K562 (cell line): Measurements from ENCODE around the gene HOXA11. TPM values are rescaled to one million over a fixed set of nuclear protein-coding genes. Genes with fewer than 3 reads are reported as not detected.

Experiments
- ATAC-seq: fragments of 200-7000 bp; cut with Tn5 transposase; 3 replicates; pipeline ENCODE4 v1.9.1; 2020; ENCODE audit warnings: moderate library complexity
- BruUV-seq: library from RNA; stranded (reverse); fragments of 400-500 nt; replicated peaks from 2 replicates; lab custom pipeline; 2021; lab: Mats Ljungman, UMichigan
- CTCF ChIA-PET: fragments of 300-600 bp; formaldehyde crosslinking; extraction: SDS; loops from one replicate; lab custom pipeline; 2021; ENCODE audit warnings: low intra/inter-chr PET ratio; lab: Yijun Ruan, JAX
- POLR2A ChIA-PET: fragments of 300-600, 350-650 bp; sonication (Branson Sonifier 250); formaldehyde crosslinking; extraction: SDS; loops from one replicate; lab custom pipeline; 2021; ENCODE audit warnings: antibody characterized with exemption, inconsistent platforms; lab: Yijun Ruan, JAX
- DNase-seq, 4 experiments: peaks; one replicate each; pipeline versions ENCODE4 v3.0.0 to v3.0.0-alpha.2; 2011 to 2018; ENCODE audit warnings: low spot score in 3 of 4, mixed read lengths in 3 of 4; ENCODE audit errors: extremely low read depth in 1 of 4
- FAIRE-seq: peaks from 2 replicates; lab custom pipeline; 2011; peaks lifted over from hg19 to GRCh38; lab: Jason Lieb, UNC
- H2AFZ ChIP-seq: 2 replicates; pipeline ENCODE4 v1.6.0; 2011; ENCODE audit warnings: low read depth, low read length, control low read depth, inconsistent platforms
- H3K27ac ChIP-seq: fragments of 200-600 bp; 3 replicates; pipeline ENCODE4 v1.8.0; 2011; ENCODE audit warnings: low read depth, mild to moderate bottlenecking, control low read depth, inconsistent platforms, low read length, moderate library complexity, mixed read lengths; ENCODE audit errors: extremely low read depth
- H3K27me3 ChIP-seq, 2 experiments: fragments of 300-600 bp in 1 of 2; 2 replicates in 1 of 2; 3 replicates in 1 of 2; pipeline versions ENCODE4 v1.6.0 to v1.8.0; 2011; ENCODE audit warnings: inconsistent platforms in 2 of 2, low read length in 2 of 2, mild to moderate bottlenecking in 1 of 2, mixed read lengths in 1 of 2, moderate library complexity in 1 of 2; ENCODE audit not compliant: control insufficient read depth in 2 of 2, insufficient read depth in 2 of 2
- H3K36me3 ChIP-seq: fragments of 300-600 bp; 3 replicates; pipeline ENCODE4 v1.8.0; 2011; ENCODE audit warnings: mild to moderate bottlenecking, low read length, inconsistent platforms; ENCODE audit not compliant: control insufficient read depth, insufficient read depth
- H3K4me1 ChIP-seq, 2 experiments: fragments of 200-600 bp in 1 of 2; replicated peaks in 1 of 2; 2 replicates in 1 of 2; 3 replicates in 1 of 2; pipeline versions ENCODE4 v1.5.1 to v1.8.0; 2011; ENCODE audit warnings: inconsistent platforms in 2 of 2, low read length in 2 of 2, mild to moderate bottlenecking in 1 of 2, mixed read lengths in 1 of 2, moderate library complexity in 1 of 2; ENCODE audit not compliant: control insufficient read depth in 2 of 2, insufficient read depth in 2 of 2
- H3K4me2 ChIP-seq: 2 replicates; pipeline ENCODE4 v1.6.1; 2011; ENCODE audit warnings: low read length, control low read depth, inconsistent platforms, mixed read lengths; ENCODE audit not compliant: insufficient read depth
- H3K4me3 ChIP-seq: fragments of 200-600 bp; sonication (generic), shearing (Covaris generic); 2 replicates; pipeline ENCODE4 v1.5.1; 2016; ENCODE audit warnings: control low read depth, inconsistent platforms
- H3K79me2 ChIP-seq: fragments of 200-600 bp; 3 replicates; pipeline ENCODE4 v1.8.0; 2011; ENCODE audit warnings: low read length, inconsistent platforms; ENCODE audit not compliant: control insufficient read depth, insufficient read depth
- H3K9ac ChIP-seq, 2 experiments: 2 replicates each; pipeline versions ENCODE4 v1.6.0 to v1.6.1; 2011; ENCODE audit warnings: low read depth in 2 of 2, low read length in 2 of 2, control low read depth in 1 of 2, inconsistent platforms in 1 of 2, mild to moderate bottlenecking in 1 of 2, mixed read lengths in 1 of 2; ENCODE audit not compliant: insufficient read depth in 1 of 2
- H3K9me1 ChIP-seq: one replicate; pipeline ENCODE4 v1.6.0; 2011; ENCODE audit warnings: inconsistent platforms, mild to moderate bottlenecking, low read length, moderate library complexity; ENCODE audit not compliant: control insufficient read depth, insufficient read depth
- H3K9me3 ChIP-seq: replicated peaks from 2 replicates; pipeline ENCODE4 v1.5.1; 2011; ENCODE audit warnings: low read depth, low read length, inconsistent platforms; ENCODE audit not compliant: control insufficient read depth, insufficient read depth
- H4K20me1 ChIP-seq: replicated peaks from 2 replicates; pipeline ENCODE4 v1.6.1; 2011; ENCODE audit warnings: low read length, inconsistent platforms, mixed read lengths; ENCODE audit not compliant: control insufficient read depth, insufficient read depth
- CBFA2T2 ChIP-seq: fragments of 450-650 bp; conservative IDR thresholded peaks from 2 replicates; pipeline ENCODE4 v1.6.1; 2017; ENCODE audit warnings: mild to moderate bottlenecking
- FOXK1 ChIP-seq: sonication (generic); formaldehyde crosslinking; IDR thresholded peaks from 2 replicates; pipeline ENCODE4 v1.8.0; 2022; ENCODE audit warnings: missing genetic modification reagents, mild to moderate bottlenecking, borderline replicate concordance
- GABPB1 ChIP-seq: sonication (generic); formaldehyde crosslinking; IDR thresholded peaks from 2 replicates; pipeline ENCODE4 v1.8.0; 2022; ENCODE audit warnings: mild to moderate bottlenecking, missing genetic modification reagents
- JUN ChIP-seq, 2 experiments: sonication (generic) in 1 of 2; formaldehyde crosslinking in 1 of 2; IDR thresholded peaks; 2 replicates each; pipeline versions ENCODE4 v1.6.1 to v1.8.0; 2012 to 2022; ENCODE audit warnings: borderline replicate concordance in 2 of 2, mild to moderate bottlenecking in 2 of 2, improper control_type of control experiment in 1 of 2, low read depth in 1 of 2, low read length in 1 of 2, missing genetic modification reagents in 1 of 2
- JUND ChIP-seq, 2 experiments: IDR thresholded peaks; 2 replicates in 1 of 2; 3 replicates in 1 of 2; pipeline ENCODE4 v1.6.1; 2011; ENCODE audit warnings: borderline replicate concordance in 2 of 2, low read depth in 2 of 2, low read length in 2 of 2, improper control_type of control experiment in 1 of 2, missing biosample characterization in 1 of 2, missing genetic modification characterization in 1 of 2, missing genetic modification reagents in 1 of 2
- KDM2B ChIP-seq: fragments of 250-450 bp; sonication (Bioruptor Pico); IDR thresholded peaks from 2 replicates; pipeline ENCODE4 v1.8.0; 2021; ENCODE audit warnings: mild to moderate bottlenecking, moderate library complexity
- KLF1 ChIP-seq: fragments of 450-650 bp; IDR thresholded peaks from 2 replicates; pipeline ENCODE4 v1.6.1; 2016; ENCODE audit warnings: missing genetic modification characterization, missing compliant biosample characterization
- MXI1 ChIP-seq: IDR thresholded peaks from 2 replicates; pipeline ENCODE4 v1.6.1; 2011; ENCODE audit warnings: low read depth, mild to moderate bottlenecking, improper control_type of control experiment, low read length
- SMAD4 ChIP-seq: fragments of 250-450 bp; sonication (Bioruptor Pico); conservative IDR thresholded peaks from 2 replicates; pipeline ENCODE4 v1.8.0; 2021; ENCODE audit warnings: inconsistent platforms, mild to moderate bottlenecking, moderate library complexity
- XRCC4 ChIP-seq: IDR thresholded peaks from one replicate; pipeline ENCODE4 v1.6.1; 2011; ENCODE audit not compliant: insufficient read depth, insufficient read length; ENCODE audit errors: extremely low read depth
- ZNF695 ChIP-seq: fragments of 450-650 bp; formaldehyde crosslinking; IDR thresholded peaks from 2 replicates; pipeline ENCODE4 v1.4.0; 2020; ENCODE audit warnings: mild to moderate bottlenecking, moderate library complexity
- WGBS: fragments of 100-300 bp; shearing (Covaris generic); methylation state at CpG from one replicate; pipeline ENCODE4 v1.1.6; 2016; ENCODE audit warnings: low coverage, mixed read lengths; ENCODE audit not compliant: insufficient coverage; ENCODE audit errors: missing lambda C conversion rate; 5-methylcytosine and 5-hydroxymethylcytosine counted together
- in situ Hi-C: fragments of 300-500 bp; cut with MboI; formaldehyde crosslinking; loops from 4 replicates; pipeline ENCODE4 v1.15.0; 2018; ENCODE audit warnings: inconsistent platforms, mixed read lengths
- intact Hi-C: fragments of 100-400 bp; cut with micrococcal nuclease; formaldehyde crosslinking; loops from 2 replicates; pipeline ENCODE4 v1.14.2; 2022
- polyA plus RNA-seq, 8 experiments: library from polyadenylated mRNA; depleted of rRNA in 4 of 8; stranded (reverse) in 5 of 8; unstranded in 3 of 8; fragments of >200 nt; fragmentation: Nextera tagmentation in 2 of 8; fragmentation: Illumina TruSeq in 1 of 8; extraction: Ambion mirVana in 2 of 8; extraction: Trizol in 1 of 8; gene quantifications; 2 replicates each; pipeline versions ENCODE4 v1.2.1 to v1.2.3, GENCODE V29; 2011 to 2014; ENCODE audit warnings: inconsistent platforms in 1 of 8, missing spikeins in 1 of 8
- total RNA-seq, 7 experiments: library from RNA; depleted of rRNA in 6 of 7; stranded (reverse); fragments of >200 nt in 6 of 7; fragmentation: Illumina TruSeq in 2 of 7; extraction: Trizol in 2 of 7; gene quantifications; 2 replicates each; pipeline versions ENCODE4 v1.2.1 to v1.2.3, GENCODE V29; 2011 to 2021; ENCODE audit warnings: low replicate concordance in 1 of 7

HOXA11 gene
- total and polyA plus RNA-seq, 9 of the 15 experiments (the other 6 are each of a cell fraction or from before 2014, with no cell fraction given): not detected

DNA sequence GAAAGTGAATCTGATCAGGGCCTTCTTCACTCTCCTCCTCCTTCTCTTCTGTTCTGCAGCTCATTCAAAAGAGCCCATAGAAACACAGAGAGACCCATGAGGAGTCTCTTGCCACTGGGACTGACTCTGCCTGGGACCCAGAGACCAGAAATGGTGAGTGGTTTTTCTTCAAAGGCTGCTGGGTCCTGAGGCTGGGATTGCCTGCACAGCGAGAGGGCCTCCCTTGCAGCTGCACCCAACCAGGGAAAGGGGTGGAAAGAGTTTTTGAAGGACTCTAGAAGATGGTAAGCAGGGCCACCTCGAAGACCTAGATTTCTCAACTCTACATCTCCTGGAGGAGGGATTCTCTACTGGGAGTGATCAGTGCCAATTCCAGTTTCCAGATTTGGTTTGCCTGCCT lies 30.3 kb upstream of the HOXA11 start (continued):
- TF ChIP-seq JUND (IDR thresholded peaks at IDR 0.05; ENCODE audit: borderline replicate concordance, low read depth, low read length) (no peak), JUND (tag; IDR thresholded peaks at IDR 0.05; ENCODE audit: borderline replicate concordance, low read depth, low read length) (no peak), KDM2B (CRISPR knock-in tag) (no peak), KLF1 (tag) (no peak), ZNF695 (CRISPR knock-in tag) (no peak), SMAD4 (CRISPR knock-in tag) (no peak), CBFA2T2 (no peak), GABPB1 (CRISPR knock-in tag) (no peak)

- ATAC-seq (no peak), DNase-seq (no peak), FAIRE-seq (no peak)
- no peaks in the 10 kb centered on the region for H3K79me2 ChIP-seq
- peaks cover 4% of the 10 kb centered on the region; the same call in 1 of the 2 replicates for H4K20me1 ChIP-seq
- H3K4me1 ChIP-seq: peaks cover 0 to 15% of the 10 kb centered on the region in 2 experiments; a peak in 1 of 5 replicates
- H2AFZ ChIP-seq: no peak overlapping the region
- H3K9ac ChIP-seq: no peak overlapping the region
- POLR2A ChIA-PET: interaction anchor here (0.7 kb wide), 1 partner anchor 991 kb away, joined by 3 read pairs; no protein-coding TSS in a partner anchor
- WGBS: 0% methylated on average over 8 of the region's 8 CpGs
- CTCF ChIA-PET: no interaction called here
- H3K9me1 ChIP-seq: no peaks in the 10 kb centered on the region
- H3K4me2 ChIP-seq: no peak overlapping the region
- no peak overlapping the region for H3K27ac ChIP-seq
- TF ChIP-seq MXI1 (no peak), XRCC4 (no peak), FOXK1 (no peak), JUN (IDR thresholded peaks at IDR 0.05; ENCODE audit: borderline replicate concordance, low read depth, low read length) (no peak), JUN (CRISPR knock-in tag; IDR thresholded peaks at IDR 0.05; ENCODE audit: borderline replicate concordance) (no peak)
- intact Hi-C loops: loop anchor here (5.0 kb wide), 1 partner anchor 363 kb away; no protein-coding TSS in a partner anchor
- no peaks in the 10 kb centered on the region for H3K36me3 ChIP-seq
- H3K4me3 ChIP-seq: no peak overlapping the region
- H3K9me3 ChIP-seq: no peaks in the 10 kb centered on the region
- BruUV-seq: no TSS peak
- H3K27me3 ChIP-seq: peaks cover 35 to 70% of the 10 kb centered on the region in 2 experiments
- in situ Hi-C loops: no loop called here
Observed at GRCh38 chr7:27214239-27214950, 29.4 kb upstream of the HOXA11 start.
